HepG2 (cell line): ENCODE data around the gene APOBEC3H. TPM values are rescaled to one million over a fixed set of nuclear protein-coding genes. Genes with fewer than 3 reads are reported as not detected.

Experiments used
- ATAC-seq: fragments of 200-7000 bp; cut with Tn5 transposase; 3 replicates; pipeline ENCODE4 v1.9.1; 2020; ENCODE audit warnings: mild to moderate bottlenecking, moderate library complexity
- BruUV-seq: library from RNA; stranded (reverse); fragments of 400-500 nt; replicated peaks from 2 replicates; lab custom pipeline; 2021; lab: Mats Ljungman, UMichigan
- CTCF ChIA-PET: fragments of 300-600 bp; formaldehyde crosslinking; extraction: SDS; loops from one replicate; lab custom pipeline; 2021; ENCODE audit warnings: low total read pairs, inconsistent platforms, low intra/inter-chr PET ratio; lab: Yijun Ruan, JAX
- POLR2A ChIA-PET: fragments of 350-600 bp; sonication (Branson Sonifier 250); formaldehyde crosslinking; loops from one replicate; lab custom pipeline; 2020; ENCODE audit warnings: antibody characterized with exemption, inconsistent platforms; lab: Yijun Ruan, JAX
- DNase-seq: peaks from one replicate; pipeline ENCODE4 v3.0.0-alpha.2; 2015; ENCODE audit warnings: low spot score
- FAIRE-seq: peaks from 3 replicates; lab custom pipeline; 2011; peaks lifted over from hg19 to GRCh38; lab: Jason Lieb, UNC
- H2AFZ ChIP-seq: one replicate; pipeline ENCODE4 v1.6.1; 2011; ENCODE audit warnings: low read length, inconsistent platforms
- H3K27ac ChIP-seq: fragments of 300-600 bp; 3 replicates; pipeline ENCODE4 v1.8.0; 2011; ENCODE audit warnings: mixed run types, mild to moderate bottlenecking, mixed read lengths, low read length, inconsistent platforms; ENCODE audit not compliant: insufficient read depth; ENCODE audit errors: extremely low read length
- H3K27me3 ChIP-seq, 2 experiments: fragments of 200-600 bp in 1 of 2; 2 replicates in 1 of 2; 3 replicates in 1 of 2; pipeline versions ENCODE4 v1.6.0 to v1.8.0; 2011; ENCODE audit warnings: low read length in 2 of 2, mild to moderate bottlenecking in 2 of 2, moderate library complexity in 2 of 2, inconsistent platforms in 1 of 2; ENCODE audit not compliant: insufficient read depth in 2 of 2, control insufficient read depth in 1 of 2
- H3K36me3 ChIP-seq, 2 experiments: fragments of 200-600 bp in 1 of 2; replicated peaks in 1 of 2; 2 replicates in 1 of 2; 3 replicates in 1 of 2; pipeline versions ENCODE4 v1.5.1 to v1.8.0; 2011; ENCODE audit warnings: low read length in 2 of 2, inconsistent platforms in 1 of 2; ENCODE audit not compliant: insufficient read depth in 2 of 2, control insufficient read depth in 1 of 2
- H3K4me1 ChIP-seq: 2 replicates; pipeline ENCODE4 v1.5.1; 2012; ENCODE audit warnings: low read length, inconsistent platforms; ENCODE audit not compliant: insufficient read depth
- H3K4me2 ChIP-seq: 2 replicates; pipeline ENCODE4 v1.6.0; 2011; ENCODE audit warnings: low read depth, low read length, inconsistent platforms
- H3K4me3 ChIP-seq, 3 experiments: fragments of 200-600 bp in 1 of 3; sonication (generic), shearing (Covaris generic) in 1 of 3; replicated peaks in 1 of 3; 2 replicates each; pipeline ENCODE4 v1.5.1; 2011 to 2016; ENCODE audit warnings: low read length in 3 of 3, inconsistent platforms in 2 of 3, low read depth in 2 of 3, mild to moderate bottlenecking in 2 of 3, control low read depth in 1 of 3, mixed read lengths in 1 of 3; ENCODE audit not compliant: insufficient read depth in 1 of 3
- H3K79me2 ChIP-seq: one replicate; pipeline ENCODE4 v1.6.1; 2011; ENCODE audit warnings: low read length, inconsistent platforms; ENCODE audit not compliant: insufficient read depth
- H3K9ac ChIP-seq: 2 replicates; pipeline ENCODE4 v1.6.0; 2011; ENCODE audit warnings: mild to moderate bottlenecking, low read depth, low read length, inconsistent platforms; ENCODE audit not compliant: insufficient read depth
- H3K9me3 ChIP-seq: 2 replicates; pipeline ENCODE4 v1.5.1; 2012; ENCODE audit warnings: mild to moderate bottlenecking, low read length
- H4K20me1 ChIP-seq: 2 replicates; pipeline ENCODE4 v1.6.0; 2011; ENCODE audit warnings: inconsistent platforms, mild to moderate bottlenecking, low read length, moderate library complexity; ENCODE audit not compliant: insufficient read depth
- ARID4A ChIP-seq: sonication (generic); formaldehyde crosslinking; IDR thresholded peaks from 2 replicates; pipeline ENCODE4 v1.5.0; 2020; ENCODE audit warnings: mild to moderate bottlenecking, missing genetic modification reagents, borderline replicate concordance
- BRF2 ChIP-seq: sonication (generic); formaldehyde crosslinking; IDR thresholded peaks from 2 replicates; pipeline ENCODE4 v1.8.1; 2022; ENCODE audit warnings: mild to moderate bottlenecking, missing genetic modification reagents
- FOXP1 ChIP-seq, 2 experiments: fragments of 450-650 bp in 1 of 2; IDR thresholded peaks; 2 replicates each; pipeline ENCODE4 v1.6.1; 2017 to 2018; ENCODE audit warnings: antibody characterized with exemption in 1 of 2
- JUNB ChIP-seq: sonication (generic); formaldehyde crosslinking; IDR thresholded peaks from 2 replicates; pipeline ENCODE4 v1.8.0; 2022; ENCODE audit warnings: missing genetic modification reagents, mild to moderate bottlenecking, borderline replicate concordance
- KLF6 ChIP-seq: IDR thresholded peaks from 2 replicates; pipeline ENCODE4 v1.8.0; 2016; ENCODE audit warnings: missing biosample characterization, missing genetic modification reagents
- PTBP1 ChIP-seq: fragments of 200-400 bp; formaldehyde crosslinking; IDR thresholded peaks from 2 replicates; pipeline ENCODE4 v1.6.1; 2018; ENCODE audit warnings: low read length, low read depth; ENCODE audit not compliant: poor library complexity, severe bottlenecking
- SNAI1 ChIP-seq: sonication (generic); formaldehyde crosslinking; IDR thresholded peaks from 2 replicates; pipeline ENCODE4 v1.5.0; 2020; ENCODE audit warnings: mild to moderate bottlenecking, missing genetic modification reagents, borderline replicate concordance
- TEAD2 ChIP-seq: sonication (generic); formaldehyde crosslinking; IDR thresholded peaks from 2 replicates; pipeline ENCODE4 v1.9.0; 2021; ENCODE audit warnings: missing genetic modification reagents
- ZKSCAN5 ChIP-seq: sonication (generic); formaldehyde crosslinking; IDR thresholded peaks from 2 replicates; pipeline ENCODE4 v1.5.1; 2020; ENCODE audit warnings: mild to moderate bottlenecking, missing genetic modification reagents
- ZSCAN31 ChIP-seq: sonication (generic); formaldehyde crosslinking; IDR thresholded peaks from 2 replicates; pipeline ENCODE4 v1.5.0; 2020; ENCODE audit warnings: low read depth, mild to moderate bottlenecking, missing genetic modification reagents
- WGBS: methylation state at CpG from one replicate; pipeline ENCODE4 v1.1.6; 2017; ENCODE audit warnings: low lambda C conversion rate; 5-methylcytosine and 5-hydroxymethylcytosine counted together
- in situ Hi-C: cut with HindIII; loops from 2 replicates; pipeline ENCODE4 v1.10.0; 2017; ENCODE audit warnings: low pct_unique_long_range_greater_than_20kb; ENCODE audit not compliant: extremely low pct_ligation_motif_present
- intact Hi-C: fragments of 100-400 bp; cut with micrococcal nuclease; formaldehyde crosslinking; loops from one replicate; pipeline ENCODE4 v1.10.0; 2022; ENCODE audit not compliant: unreplicated experiment
- polyA plus RNA-seq, 8 experiments: library from polyadenylated mRNA; depleted of rRNA in 3 of 8; stranded (reverse) in 7 of 8; unstranded in 1 of 8; fragments of >200 nt; fragmentation: Illumina TruSeq in 4 of 8; extraction: Trizol in 4 of 8; gene quantifications; 2 replicates each; pipeline versions ENCODE4 v1.2.1 to v1.2.3, GENCODE V29; 2011 to 2016; ENCODE audit warnings: low read depth in 4 of 8, missing spikeins in 1 of 8, mixed read lengths in 1 of 8; ENCODE audit not compliant: insufficient read depth in 1 of 8
- total RNA-seq, 5 experiments: library from RNA; depleted of rRNA; stranded (reverse); fragments of >200 nt; fragmentation: Illumina TruSeq; extraction: Trizol; gene quantifications; 2 replicates each; pipeline ENCODE4 v1.2.3, GENCODE V29; 2016; ENCODE audit warnings: low read depth in 1 of 5
- TF ChIP-seq, protein P1 (sequence below): sonication (generic); formaldehyde crosslinking; IDR thresholded peaks from 2 replicates; pipeline ENCODE4 v1.4.0; 2020; ENCODE audit warnings: low read depth, mild to moderate bottlenecking, missing genetic modification reagents
- TF ChIP-seq, protein P2 (sequence below): sonication (generic); formaldehyde crosslinking; IDR thresholded peaks from 2 replicates; pipeline ENCODE4 v1.5.1; 2020; ENCODE audit warnings: missing genetic modification reagents, mild to moderate bottlenecking, borderline replicate concordance

Gene APOBEC3H
- total and polyA plus RNA-seq, 2 of the 13 experiments (the other 11 are each of a cell fraction or from before 2014, with no cell fraction given): 0.18 to 0.31 TPM

DNA sequence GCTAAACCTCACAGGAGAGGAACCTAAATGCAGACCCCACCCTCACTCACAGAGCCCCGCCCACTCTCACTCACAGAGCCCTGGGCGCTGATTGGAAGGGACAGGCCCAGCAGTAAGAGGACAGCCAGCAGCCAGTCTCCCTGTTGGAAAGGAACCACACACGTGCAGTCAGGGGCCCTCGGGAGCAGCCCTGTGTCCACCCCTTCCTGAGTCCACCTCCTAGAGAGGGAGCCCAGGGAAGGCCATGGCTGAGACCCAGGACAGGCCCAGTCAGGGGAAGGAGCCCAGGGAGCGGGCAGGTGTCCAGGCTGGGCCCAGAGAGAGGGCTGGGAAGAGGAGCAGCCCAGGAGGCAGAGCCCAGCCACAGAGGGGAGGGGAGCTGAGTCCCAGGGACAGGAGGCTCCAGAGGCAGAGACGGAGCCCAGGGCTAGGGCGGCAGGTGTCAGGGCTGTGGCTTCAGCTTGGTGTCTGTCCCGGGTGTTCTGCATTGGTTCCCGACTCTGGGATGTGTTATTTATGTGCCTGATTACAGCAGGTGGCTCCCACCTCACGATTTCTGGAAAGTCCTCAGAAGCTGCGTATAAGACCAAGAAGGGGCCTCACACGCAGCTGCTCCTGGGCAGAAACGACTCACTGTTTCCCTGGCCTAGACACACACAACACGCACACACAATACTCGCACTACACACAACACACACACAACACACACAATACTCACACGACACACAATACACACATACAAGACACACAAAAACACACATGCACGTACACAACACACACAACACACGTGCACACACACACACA, 9.0 kb upstream of the APOBEC3H start (continued):
- TF ChIP-seq, protein P1, sequence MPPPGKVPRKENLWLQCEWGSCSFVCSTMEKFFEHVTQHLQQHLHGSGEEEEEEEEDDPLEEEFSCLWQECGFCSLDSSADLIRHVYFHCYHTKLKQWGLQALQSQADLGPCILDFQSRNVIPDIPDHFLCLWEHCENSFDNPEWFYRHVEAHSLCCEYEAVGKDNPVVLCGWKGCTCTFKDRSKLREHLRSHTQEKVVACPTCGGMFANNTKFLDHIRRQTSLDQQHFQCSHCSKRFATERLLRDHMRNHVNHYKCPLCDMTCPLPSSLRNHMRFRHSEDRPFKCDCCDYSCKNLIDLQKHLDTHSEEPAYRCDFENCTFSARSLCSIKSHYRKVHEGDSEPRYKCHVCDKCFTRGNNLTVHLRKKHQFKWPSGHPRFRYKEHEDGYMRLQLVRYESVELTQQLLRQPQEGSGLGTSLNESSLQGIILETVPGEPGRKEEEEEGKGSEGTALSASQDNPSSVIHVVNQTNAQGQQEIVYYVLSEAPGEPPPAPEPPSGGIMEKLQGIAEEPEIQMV: no peak
- TF ChIP-seq FOXP1 (IDR thresholded peaks at IDR 0.05): no peak
- no peak for TF ChIP-seq FOXP1 (CRISPR knock-in tag; IDR thresholded peaks at IDR 0.05)

GRCh38 chr22:39088685-39089032, 8.4 kb upstream of the APOBEC3H start:
- intact Hi-C loops (no loop called here), in situ Hi-C loops (no loop called here)
- Histone ChIP-seq H3K4me1 (no peaks in the 10 kb centered on the region), H3K36me3 (no peaks in the 10 kb centered on the region), H3K4me3 (no peak overlapping the region), H3K4me2 (no peak overlapping the region), H3K27me3 (peaks cover 12 to 51% of the 10 kb centered on the region in 2 experiments; a peak in 4 of 5 replicates), H3K9ac (no peak overlapping the region), H4K20me1 (no peaks in the 10 kb centered on the region), H2AFZ (no peak overlapping the region), H3K27ac (no peak overlapping the region), H3K9me3 (no peaks in the 10 kb centered on the region), H3K79me2 (no peaks in the 10 kb centered on the region)
- BruUV-seq: no TSS peak
- CTCF ChIA-PET: no interaction called here
- POLR2A ChIA-PET: no interaction called here
- ATAC-seq (no peak; the same call in 2 of the 3 replicates), FAIRE-seq (no peak), DNase-seq (no peak)
- WGBS: 17% methylated on average over 1 of the region's 5 CpGs
- TF ChIP-seq ZSCAN31 (CRISPR knock-in tag): no peak
- TF ChIP-seq JUNB: no peak
- TF ChIP-seq TEAD2: no peak
- TF ChIP-seq BRF2 (CRISPR knock-in tag): no peak
- TF ChIP-seq KLF6 (CRISPR knock-in tag): no peak
- no peak for TF ChIP-seq PTBP1
- no peak for TF ChIP-seq ARID4A
- TF ChIP-seq, protein P2, sequence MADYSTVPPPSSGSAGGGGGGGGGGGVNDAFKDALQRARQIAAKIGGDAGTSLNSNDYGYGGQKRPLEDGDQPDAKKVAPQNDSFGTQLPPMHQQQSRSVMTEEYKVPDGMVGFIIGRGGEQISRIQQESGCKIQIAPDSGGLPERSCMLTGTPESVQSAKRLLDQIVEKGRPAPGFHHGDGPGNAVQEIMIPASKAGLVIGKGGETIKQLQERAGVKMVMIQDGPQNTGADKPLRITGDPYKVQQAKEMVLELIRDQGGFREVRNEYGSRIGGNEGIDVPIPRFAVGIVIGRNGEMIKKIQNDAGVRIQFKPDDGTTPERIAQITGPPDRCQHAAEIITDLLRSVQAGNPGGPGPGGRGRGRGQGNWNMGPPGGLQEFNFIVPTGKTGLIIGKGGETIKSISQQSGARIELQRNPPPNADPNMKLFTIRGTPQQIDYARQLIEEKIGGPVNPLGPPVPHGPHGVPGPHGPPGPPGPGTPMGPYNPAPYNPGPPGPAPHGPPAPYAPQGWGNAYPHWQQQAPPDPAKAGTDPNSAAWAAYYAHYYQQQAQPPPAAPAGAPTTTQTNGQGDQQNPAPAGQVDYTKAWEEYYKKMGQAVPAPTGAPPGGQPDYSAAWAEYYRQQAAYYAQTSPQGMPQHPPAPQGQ (CRISPR knock-in tag): no peak
- TF ChIP-seq SNAI1 (CRISPR knock-in tag): no peak
- TF ChIP-seq ZKSCAN5 (CRISPR knock-in tag): no peak
